Stimulated activated CD8-positive, alpha-beta memory T cell treated with anti-CD3 and anti-CD28 coated beads, Interleukin-7, amount 100 ng/mL, for 48 hours (primary cell): ENCODE measurements around the gene ARHGAP28.
"Not testable (repeated sequence)": the region's sequence is repeated elsewhere in the genome, so short reads cannot be mapped to it uniquely, and the experiment has no call there.

Experiments
- DNase-seq, 2 donors: peaks; one replicate each; pipeline ENCODE4 v3.0.0-alpha.2; 2020; ENCODE audit warnings: low read depth in 1 of 2; ENCODE audit errors: extremely low read depth in 1 of 2

ARHGAP28 gene

GRCh38 chr18:6814882-6815425 is 85.4 kb downstream of the ARHGAP28 start:
- DNase-seq, result no peak

- DNase-seq, result no peak
These were observed 86.6 kb downstream of the ARHGAP28 start for GRCh38 chr18:6816154-6816553.

- no peak for DNase-seq
These were observed 89.8 kb downstream of the ARHGAP28 start for GRCh38 chr18:6819332-6819731.

- DNase-seq, result no peak
These were observed 90.8 kb downstream of the ARHGAP28 start for GRCh38 chr18:6820314-6820713.

GRCh38 chr18:6821356-6821755 is 91.8 kb downstream of the ARHGAP28 start:
- no peak for DNase-seq

GRCh38 chr18:6827161-6827560 is 97.6 kb downstream of the ARHGAP28 start:
- DNase-seq, result not testable (repeated sequence)

DNA sequence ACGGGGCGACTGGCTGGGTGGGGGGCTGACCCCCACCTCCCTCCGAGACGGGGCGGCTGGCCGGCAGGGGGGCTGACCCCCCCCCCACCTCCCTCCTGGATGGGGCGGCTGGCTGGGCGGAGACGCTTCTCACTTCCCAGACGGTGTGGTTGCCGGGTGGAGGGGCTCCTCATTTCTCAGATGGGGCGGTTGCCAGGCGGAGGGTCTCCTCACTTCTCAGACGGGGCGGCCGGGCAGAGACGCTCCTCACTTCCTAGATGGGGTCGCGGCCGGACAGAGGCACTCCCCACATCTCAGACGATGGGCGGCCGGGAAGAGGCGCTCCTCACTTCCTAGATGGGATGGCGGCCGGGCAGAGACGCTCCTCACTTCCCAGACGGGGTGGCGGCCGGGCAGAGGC is 98.0 kb downstream of the ARHGAP28 start:
- DNase-seq, result not testable (repeated sequence)

- DNase-seq, result no peak
These were observed 101.4 kb downstream of the ARHGAP28 start for GRCh38 chr18:6830916-6831315.

GRCh38 chr18:6835345-6835744 is 105.8 kb downstream of the ARHGAP28 start:
- no peak for DNase-seq

DNA sequence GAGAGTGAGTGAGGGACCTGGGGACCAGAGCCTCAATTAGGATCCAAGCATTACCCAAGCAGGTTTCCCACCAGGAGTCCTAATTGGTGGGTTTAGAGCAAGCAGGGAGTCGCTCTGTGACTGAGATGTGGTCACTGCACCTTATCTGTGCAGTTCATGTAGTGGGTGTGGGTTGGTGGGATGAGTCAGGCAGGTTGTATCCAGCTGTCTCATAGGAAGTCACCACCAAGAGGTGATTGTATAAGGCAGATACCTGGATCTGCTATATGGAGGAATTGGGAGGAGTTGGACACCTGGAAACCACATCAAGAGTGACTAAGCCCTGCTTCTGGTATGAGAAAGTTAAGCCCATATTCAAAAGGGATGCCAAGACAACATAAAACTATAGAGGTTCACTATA is 106.8 kb downstream of the ARHGAP28 start:
- DNase-seq, result no peak

DNA sequence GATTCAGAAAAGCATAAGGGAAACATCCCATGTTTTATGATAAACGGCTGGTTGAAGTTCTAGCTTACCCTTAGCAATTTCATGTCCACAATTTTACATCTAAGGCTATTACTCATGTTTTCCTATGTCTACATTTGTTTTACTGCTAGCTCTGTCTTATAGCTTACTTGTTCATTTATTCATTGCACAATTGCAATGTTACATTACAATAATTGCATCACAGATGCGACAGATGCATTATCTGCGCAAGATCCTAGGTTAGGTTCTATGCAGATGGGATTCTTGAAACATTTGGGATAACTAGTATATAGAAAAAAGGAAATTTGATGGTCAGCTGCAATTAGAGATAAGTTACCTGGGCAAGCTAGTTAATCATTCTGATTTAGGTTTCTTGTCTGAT is 108.4 kb downstream of the ARHGAP28 start:
- no peak for DNase-seq

- no peak for DNase-seq
These were observed 112.6 kb downstream of the ARHGAP28 start for GRCh38 chr18:6842081-6842480.

GRCh38 chr18:6843308-6843707 is 113.8 kb downstream of the ARHGAP28 start:
- no peak for DNase-seq

DNA sequence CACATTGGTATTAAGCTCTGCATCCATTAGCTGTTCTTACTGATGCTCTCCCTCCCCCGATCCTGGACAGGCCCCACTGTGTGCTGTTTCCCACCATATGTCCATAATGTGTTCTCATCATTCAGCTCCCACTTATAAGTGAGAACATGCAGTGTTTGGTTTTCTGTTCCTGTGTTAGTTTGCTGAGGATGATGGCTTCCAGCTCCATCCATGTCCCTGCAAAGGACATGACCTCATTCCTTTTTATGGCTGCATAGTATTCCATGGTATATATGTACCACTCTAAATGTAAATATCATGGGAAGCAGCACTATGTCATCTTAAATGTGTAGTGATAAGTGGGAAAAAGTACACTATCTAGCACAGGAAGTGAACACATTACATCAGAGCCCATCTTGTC is 116.0 kb downstream of the ARHGAP28 start:
- DNase-seq, result not testable (repeated sequence)

DNA sequence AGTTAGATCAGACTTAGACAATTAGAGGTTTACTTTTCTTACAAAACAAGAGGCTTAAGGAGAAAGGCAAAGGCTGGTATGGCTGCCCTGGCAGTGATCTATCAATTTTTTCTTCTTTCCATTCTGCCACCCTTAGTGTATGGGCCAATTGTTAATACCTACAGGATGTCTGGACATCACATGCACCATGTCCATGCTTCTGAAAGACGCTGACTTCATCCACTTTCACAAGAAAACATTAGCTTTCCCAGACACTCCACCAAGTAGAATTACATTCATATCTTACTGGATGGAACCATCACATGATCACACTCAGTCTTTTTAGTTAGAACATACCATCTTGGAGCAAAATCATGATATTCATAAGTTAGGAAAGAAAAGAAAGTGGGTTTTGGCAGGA is 120.9 kb downstream of the ARHGAP28 start:
- DNase-seq, result no peak

DNA sequence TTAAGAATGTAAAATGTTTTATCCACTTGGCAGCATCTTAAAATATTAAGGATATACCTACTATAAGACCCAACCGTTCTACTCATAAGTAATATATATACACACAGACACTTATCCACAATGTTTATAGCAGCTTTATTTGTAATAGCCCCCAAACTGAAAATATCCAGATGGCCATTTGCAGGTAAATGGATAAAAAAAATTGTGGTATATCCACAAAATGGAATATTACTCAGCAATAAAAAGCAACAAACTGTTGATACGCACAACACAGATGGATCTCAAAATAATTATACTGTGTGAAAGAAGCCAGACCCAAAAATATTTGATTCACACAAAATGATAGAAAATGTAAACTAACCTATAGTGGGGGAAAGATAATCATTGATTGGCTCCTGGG is 122.0 kb downstream of the ARHGAP28 start:
- DNase-seq, result no peak

DNA sequence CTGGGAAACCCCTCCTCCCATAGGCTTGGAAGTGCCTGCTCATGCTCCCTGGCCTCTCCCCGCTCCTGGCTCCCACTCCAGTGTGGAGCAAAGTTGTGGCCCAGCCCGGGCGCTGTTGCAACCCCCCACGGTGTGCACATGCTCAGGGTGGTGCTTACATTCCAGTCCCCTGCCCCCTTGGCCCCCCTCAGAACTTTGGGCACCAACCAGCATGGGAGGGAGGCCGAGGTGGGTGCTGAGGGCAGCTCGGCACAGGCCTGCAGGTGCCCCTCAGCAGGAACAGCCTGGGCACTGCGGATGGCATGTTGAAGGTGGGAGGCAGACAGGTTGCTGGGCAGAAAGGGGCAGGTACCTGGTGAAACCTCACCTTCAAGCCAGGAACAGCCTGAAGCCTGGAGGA is 125.3 kb downstream of the ARHGAP28 start:
- DNase-seq, result no peak

DNA sequence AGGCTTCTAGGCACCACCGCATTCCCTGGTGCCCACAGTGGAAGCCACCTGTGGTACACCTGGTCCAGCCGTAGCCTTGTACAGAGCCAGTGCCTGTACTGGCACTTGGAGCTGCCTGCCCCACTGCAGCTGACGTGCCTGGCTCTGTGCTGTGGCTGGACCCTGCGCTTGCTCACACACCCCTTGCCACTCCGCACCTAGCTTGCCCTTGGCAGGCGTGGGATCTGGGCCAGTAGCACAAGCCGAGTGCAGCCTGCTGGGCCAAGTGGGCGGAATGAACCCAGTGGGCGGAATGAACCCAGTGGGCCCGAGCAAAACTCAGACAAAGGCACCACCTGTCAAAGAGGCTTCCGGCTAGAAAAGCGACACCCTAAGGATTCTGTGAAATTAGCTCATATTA is 126.3 kb downstream of the ARHGAP28 start:
- DNase-seq, result no peak

- DNase-seq, result no peak
These were observed 127.8 kb downstream of the ARHGAP28 start for GRCh38 chr18:6857300-6857699.

DNA sequence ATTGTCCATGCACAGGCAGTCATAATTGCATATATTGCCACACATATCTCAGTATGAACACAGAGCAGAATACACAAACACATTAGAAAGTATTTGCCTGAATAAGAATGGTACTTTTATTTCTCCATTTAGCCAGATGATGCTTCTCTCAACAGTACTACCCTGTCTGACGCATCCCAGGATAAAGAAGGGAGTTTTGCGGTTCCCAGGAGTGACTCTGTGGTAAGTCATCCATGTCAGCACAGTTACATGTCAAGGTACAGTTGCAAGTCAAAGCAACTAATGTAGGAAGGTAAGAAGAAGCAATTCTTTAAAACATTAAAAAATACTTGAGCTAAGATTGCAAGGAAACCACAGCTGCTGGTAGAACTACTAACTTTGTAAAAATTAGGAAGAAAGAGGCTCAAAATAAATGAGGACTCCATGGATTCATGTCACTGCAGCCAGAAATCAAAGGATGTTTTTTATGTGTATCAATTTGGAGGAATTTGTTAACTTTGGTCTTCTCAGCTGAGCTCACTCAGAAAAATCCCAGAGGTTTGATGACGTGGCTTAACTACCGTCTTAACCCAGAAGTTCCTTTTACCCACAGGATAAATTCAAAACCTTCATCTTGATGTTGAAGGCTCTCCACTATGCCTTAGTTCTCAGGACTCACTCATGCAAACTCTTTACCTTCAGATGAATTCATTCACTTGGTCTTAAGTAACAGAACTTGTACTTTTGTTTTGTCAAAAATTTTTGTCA is 130.3 kb downstream of the ARHGAP28 start:
- no peak for DNase-seq

GRCh38 chr18:6860804-6861448 is 131.4 kb downstream of the ARHGAP28 start:
- no peak for DNase-seq

GRCh38 chr18:6865251-6865650 is 135.7 kb downstream of the ARHGAP28 start:
- DNase-seq, result no peak
